GM20000 (cell line): ENCODE measurements around the gene KRTAP9-6.
"Not testable (repeated sequence)": the region's sequence is repeated elsewhere in the genome, so short reads cannot be mapped to it uniquely, and the experiment has no call there.

Source experiments
- DNase-seq: peaks from one replicate; pipeline ENCODE4 v3.0.0; 2012; ENCODE audit warnings: low spot score
- TF ChIP-seq, protein P1 (sequence below): IDR thresholded peaks from 2 replicates; pipeline ENCODE4 v1.5.1; 2012; ENCODE audit warnings: mild to moderate bottlenecking, control low read depth; ENCODE audit errors: extremely low read depth, missing control alignments

The KRTAP9-6 gene

DNA sequence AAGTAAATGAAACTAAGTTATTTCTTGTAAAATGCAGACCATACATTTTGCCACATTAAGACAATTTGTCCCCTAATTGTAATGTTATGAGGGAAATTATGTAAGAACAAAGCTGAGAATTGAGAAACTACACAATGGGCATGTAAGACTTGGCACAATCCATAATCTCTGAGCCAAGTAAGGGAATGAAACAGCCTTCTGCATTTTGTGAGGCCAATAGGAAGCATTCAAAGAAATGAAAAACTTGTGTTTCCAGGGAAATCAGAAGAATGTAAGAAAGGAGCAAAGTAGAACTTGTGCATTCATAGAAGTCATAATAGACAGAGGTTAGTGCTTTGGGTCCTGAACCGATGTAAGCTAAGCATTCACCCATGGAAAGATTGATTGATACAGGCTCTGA is 13.9 kb upstream of the KRTAP9-6 start:
- TF ChIP-seq, protein P1, sequence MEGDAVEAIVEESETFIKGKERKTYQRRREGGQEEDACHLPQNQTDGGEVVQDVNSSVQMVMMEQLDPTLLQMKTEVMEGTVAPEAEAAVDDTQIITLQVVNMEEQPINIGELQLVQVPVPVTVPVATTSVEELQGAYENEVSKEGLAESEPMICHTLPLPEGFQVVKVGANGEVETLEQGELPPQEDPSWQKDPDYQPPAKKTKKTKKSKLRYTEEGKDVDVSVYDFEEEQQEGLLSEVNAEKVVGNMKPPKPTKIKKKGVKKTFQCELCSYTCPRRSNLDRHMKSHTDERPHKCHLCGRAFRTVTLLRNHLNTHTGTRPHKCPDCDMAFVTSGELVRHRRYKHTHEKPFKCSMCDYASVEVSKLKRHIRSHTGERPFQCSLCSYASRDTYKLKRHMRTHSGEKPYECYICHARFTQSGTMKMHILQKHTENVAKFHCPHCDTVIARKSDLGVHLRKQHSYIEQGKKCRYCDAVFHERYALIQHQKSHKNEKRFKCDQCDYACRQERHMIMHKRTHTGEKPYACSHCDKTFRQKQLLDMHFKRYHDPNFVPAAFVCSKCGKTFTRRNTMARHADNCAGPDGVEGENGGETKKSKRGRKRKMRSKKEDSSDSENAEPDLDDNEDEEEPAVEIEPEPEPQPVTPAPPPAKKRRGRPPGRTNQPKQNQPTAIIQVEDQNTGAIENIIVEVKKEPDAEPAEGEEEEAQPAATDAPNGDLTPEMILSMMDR = no peak
- no peak for DNase-seq

DNA sequence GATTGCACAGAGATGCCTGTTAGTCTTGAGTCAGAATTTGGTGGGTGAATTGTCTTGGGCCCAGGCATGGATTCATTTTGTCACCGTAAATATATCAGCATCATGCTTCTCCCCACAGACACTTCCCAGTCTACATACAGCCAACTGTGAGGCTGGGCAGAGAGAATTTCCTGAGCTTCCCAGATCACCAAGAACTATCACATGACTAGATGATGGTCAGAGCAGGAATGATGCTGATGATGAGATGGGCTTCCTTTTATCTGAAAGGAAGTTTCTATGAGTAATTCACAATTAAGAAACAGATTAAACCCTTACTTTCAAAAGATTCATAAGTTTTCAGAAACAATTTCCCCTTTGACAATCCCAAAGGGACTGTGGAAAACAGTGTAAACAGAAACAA is 10.3 kb upstream of the KRTAP9-6 start:
- TF ChIP-seq, protein P1 = no peak
- DNase-seq = no peak

DNA sequence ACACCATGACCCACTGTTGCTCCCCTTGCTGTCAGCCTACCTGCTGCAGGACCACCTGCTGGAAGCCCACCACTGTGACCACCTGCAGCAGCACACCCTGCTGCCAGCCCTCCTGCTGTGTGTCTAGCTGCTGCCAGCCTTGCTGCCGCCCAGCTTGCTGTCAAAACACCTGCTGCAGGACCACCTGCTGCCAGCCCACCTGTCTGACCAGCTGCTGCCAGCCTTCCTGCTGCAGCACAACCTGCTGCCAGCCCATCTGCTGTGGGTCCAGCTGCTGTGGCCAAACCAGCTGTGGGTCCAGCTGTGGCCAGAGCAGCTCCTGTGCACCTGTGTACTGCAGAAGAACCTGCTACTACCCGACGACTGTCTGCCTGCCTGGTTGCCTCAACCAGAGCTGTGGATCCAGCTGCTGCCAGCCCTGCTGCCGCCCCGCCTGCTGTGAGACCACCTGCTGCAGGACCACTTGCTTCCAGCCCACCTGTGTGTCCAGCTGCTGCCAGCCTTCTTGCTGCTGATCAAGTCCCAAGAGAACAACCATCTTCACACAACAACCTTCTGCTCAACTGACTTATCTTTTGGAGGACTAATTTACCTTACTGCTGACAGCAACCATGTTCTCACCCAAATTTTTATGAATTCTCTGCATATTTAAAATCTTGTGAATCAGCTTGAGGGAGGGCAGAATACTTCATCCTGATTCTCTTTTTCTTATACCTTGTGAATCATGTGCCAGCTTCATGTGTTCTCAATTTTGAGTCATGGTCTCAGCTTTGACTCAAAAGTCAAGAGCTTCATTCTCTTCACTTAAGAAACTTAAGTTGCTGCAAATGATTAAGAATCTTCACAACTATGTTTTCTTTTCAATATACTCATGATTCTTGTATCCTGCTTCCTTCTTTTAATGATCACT is 9.5 kb upstream of the KRTAP9-6 start, which contains the start of gene KRTAP9-9:
KRTAP9-9 (plus strand) TSS at position 4 of the 910 bp plus-strand sequence.
- not testable (repeated sequence) for DNase-seq

DNA sequence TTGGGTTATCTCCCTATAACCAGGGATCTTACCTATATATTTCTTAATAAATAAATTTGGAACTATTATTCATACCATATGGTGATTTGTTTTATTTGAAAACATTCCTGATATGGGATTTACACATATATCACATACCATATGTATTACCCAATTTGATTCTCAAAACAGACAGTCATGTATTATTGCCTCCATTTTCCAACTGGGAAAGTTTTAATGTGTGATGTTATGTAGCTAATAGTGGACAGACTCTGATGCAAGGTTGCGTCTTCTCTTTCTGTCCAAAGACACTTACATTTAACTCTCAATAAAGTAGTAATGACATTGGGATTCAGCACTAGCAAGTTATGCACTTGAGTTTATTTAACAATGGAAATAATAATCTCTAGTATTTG is 8.9 kb upstream of the KRTAP9-6 start:
- DNase-seq = no peak
- TF ChIP-seq, protein P1 = no peak

DNA sequence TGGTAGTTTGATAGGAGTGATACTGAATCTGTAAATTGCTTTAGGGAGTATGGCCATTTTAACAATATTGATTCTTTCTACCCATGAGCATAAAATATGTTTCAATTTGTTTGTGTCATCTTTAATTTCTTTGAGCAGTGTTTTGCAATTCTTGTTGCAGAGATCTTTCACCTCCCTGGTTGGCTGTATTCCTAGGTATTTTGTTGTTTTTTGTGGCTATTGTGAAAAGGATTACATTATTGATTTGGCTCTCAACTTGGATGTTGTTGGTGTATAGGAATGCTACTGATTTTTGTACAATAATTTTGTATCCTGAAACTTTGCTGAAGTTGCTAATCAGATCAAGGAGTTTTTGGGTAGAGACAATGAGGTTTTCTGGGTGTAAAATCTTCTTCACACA is 6.8 kb upstream of the KRTAP9-6 start:
- DNase-seq = no peak
- TF ChIP-seq, protein P1 = no peak

DNA sequence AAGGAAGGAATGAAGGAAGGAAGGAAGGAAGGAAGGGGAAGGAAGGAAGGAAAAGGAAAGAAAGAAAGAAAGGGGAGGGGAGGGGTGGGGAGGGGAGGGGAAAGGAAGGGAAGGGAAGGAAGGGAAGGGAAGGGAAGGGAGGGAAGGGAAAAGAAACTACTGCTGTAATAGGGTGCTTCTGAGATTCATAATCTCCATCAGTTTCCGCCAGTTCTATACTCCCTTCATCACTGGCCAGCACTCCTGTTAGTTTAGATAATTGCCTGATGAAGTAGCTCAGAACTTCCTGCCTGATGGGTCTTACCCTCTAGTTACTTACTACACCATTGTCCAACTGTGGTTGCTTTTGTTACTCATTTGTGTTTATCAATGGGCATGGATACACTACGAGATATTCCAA is 2.0 kb upstream of the KRTAP9-6 start:
- DNase-seq = no peak
- TF ChIP-seq, protein P1 = no peak

DNA sequence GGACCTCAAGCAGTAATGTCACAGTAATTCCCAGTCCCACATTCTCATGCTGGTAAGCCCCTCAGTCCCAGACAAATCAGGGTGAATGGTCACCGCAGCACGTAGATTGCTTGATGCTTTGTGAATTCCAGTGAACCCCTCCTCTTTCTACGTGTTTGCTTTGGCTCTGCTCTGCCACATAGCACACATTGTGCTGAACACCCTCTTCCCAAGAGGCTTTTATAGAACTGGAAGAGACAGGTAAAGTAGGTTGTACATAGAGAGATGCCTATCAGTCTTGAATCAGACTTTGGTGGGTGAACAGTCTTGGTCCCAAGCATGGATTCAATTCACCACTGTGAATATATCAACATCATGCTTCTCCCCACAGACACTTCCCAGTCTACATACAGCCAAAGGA is 579 bp upstream of the KRTAP9-6 start:
- TF ChIP-seq, protein P1 = no peak
- no peak for DNase-seq

DNA sequence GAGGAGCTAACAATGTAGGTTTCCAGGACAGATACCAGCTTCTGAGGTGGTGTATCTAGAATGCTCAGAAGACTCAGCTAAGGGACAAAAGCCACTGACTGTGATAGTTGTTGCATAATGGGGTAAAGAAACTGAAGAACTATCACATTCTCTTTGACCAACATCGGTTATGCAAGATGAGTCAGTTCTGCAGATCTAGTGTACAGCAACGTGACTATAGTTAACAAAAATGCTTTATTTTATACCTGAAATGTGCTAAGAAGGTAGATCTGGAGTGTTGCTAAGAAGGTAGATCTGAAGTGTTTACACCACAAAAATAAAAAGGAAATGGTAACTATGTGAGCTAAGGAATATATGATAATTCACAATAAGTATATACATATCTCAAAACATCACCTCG is 2.5 kb downstream of the KRTAP9-6 start:
- DNase-seq = no peak
- TF ChIP-seq, protein P1 = no peak

DNA sequence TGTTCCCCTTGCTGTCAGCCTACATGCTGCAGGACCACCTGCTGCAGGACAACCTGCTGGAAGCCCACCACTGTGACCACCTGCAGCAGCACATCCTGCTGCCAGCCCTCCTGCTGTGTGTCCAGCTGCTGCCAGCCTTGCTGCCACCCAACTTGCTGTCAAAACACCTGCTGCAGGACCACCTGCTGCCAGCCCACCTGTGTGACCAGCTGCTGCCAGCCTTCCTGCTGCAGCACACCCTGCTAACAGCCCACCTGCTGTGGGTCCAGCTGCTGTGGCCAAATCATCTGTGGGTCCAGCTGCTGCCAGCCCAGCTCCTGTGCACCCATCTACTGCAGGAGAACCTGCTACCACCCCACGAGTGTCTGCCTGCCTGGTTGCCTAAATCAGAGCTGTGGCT is 6.1 kb downstream of the KRTAP9-6 start:
- DNase-seq = not testable (repeated sequence)
